Left forelimb (tissue), 1 donor: ENCODE measurements around the gene SRMS.

Source experiments
- DNase-seq: peaks from one replicate; pipeline ENCODE4 v3.0.0-alpha.2; 2018; ENCODE audit warnings: low spot score

Gene SRMS

DNA sequence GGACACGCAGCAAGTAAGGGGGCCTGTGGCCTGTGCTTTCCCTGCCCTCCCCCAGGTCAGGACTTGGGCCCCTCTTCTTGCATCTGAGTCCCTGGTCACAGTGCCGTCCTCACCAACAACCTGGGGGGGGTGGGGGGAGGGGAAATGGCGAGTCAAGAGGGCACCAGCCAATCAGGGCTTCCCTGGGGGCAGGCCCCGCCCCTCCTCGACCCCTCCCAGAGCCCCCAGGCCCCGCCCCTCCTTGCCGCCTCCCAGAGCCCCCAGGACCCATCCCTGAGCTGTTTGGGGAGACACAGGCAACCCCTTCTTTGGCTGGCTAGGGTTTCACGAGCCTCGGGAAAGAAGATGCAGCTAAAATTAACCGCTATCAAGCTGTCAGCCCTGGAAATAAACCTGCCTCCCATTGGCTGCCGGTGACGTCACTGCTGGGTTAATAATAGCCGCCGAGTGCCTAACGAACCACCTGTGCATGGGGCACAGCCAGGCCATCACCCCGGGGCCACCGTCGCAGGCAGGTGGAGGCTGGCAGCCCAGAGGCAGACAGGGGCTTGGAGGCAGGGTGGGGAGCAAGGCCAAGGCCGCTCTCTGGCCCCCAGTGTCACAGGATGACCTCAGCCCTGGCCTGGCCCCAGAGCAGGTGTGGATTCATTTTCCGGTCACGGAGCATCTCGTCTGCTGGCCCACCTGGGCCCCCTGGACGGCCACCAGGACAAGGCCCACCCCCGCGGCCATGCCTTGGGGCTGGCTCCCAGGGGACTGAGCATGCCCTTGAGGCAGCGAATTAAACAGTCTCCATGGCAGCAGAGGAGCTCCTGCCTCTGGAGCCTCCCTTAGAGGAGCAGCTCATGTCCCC, 45.5 kb downstream of the SRMS start:
- no peak for DNase-seq

DNA sequence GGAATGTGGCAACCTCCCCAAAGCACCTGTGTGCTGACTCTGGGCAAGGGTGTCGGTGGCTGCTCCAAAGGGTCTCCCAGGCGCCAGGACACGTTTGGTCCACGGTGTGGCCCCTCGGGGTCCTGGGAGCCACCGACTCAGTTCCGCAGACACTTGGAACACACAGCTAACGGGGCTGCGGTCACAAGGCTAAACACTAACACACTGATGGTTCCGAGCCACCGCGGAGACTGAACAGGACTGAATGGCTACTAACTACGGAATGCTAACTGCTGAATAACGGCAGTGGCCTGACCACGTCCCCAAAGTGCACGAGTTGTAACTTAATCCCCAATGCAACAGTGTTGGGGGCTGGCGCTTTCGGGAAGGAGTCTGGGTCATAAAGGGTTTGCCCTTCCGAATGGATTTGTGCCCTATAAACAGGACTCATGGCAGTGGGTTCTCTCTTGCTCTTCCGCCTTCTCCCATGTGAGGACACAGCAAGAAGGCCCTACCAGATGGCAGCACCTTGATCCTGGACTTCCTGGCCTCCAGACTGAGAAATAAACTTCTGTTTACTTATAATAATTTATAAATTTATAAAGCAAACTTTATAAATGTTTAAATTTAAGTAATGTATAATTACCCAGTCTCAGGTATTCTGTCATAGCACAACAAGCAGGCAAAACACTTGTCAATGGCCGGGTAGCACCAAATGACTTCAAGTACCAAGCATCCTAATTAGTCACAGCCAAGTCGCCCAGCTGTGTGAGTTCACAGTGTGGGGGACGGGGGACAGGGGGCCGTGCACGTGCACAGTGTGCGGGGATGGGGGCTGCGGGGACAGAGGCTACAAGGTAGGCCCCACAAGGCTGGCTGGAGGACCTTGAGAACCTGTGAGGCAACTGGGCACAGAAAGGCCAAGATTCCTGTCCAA, 46.4 kb downstream of the SRMS start:
- no peak for DNase-seq

DNA sequence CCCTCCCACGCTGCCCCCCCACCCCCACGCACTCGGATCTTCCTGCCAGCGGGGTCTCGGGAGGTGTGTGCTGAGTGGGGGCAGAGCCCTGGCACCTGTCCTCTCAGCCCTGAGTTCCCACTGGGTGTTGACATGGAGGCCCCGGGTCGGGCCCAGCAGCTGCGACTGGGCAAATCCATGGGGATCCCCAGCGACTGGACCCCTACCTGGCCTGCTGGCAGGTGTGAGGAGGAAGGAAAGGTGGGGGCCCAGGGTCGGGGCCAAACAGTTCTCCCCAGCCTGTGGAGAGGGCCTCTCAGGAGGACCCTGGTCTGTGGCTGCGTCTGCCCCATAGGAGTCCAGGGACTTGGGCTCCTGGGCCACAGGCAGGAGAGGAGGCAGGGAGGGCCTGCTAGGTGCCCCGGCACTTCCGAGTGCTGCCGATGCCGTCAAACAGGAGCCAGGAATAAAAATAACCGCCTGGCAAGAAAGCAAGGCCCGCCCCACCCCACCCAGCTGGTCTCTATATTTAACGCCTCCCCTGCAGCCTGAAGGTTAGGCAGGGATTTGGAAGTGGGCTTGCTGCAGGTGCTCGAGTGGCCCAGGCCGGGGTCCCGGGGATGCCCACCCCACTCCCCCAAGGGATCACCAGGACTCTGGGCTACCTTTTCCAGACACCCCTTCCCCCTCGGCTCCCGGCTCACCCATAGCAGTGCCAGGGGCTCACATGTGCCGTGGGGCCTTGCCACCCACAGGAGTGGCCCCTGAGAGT, 47.2 kb downstream of the SRMS start:
- no peak for DNase-seq

DNA sequence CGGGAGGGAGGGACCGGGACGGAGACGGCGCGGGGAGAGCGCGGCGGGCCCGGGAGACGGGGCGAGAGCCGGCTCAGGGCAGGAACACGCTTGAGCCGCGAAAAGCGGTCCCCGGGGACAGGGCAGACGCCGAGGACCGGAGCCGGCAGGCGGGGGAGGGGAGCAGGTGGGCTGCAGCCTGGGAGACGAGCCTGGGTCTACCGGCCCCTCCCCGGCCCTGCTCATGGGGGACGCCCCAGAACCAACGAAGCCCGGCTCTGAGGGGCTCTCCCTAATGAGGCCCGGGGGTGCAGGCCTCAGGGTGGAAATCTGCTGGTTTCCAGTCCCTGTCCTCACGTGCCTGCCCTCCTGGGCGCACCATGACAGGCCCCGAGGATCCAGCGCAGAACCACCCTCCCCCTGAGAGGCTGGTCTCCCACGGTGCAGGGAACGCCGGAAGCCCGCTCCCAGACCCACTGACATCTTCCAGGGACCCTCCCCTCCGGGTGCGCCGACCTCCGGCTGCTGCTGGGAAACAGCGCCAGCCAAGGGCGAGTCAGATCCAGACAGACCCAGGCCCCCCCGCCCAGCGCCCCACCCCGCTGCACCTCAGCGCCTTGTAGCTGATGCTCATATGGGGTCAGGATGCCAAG, 48.1 kb downstream of the SRMS start:
- DNase-seq: no peak

DNA sequence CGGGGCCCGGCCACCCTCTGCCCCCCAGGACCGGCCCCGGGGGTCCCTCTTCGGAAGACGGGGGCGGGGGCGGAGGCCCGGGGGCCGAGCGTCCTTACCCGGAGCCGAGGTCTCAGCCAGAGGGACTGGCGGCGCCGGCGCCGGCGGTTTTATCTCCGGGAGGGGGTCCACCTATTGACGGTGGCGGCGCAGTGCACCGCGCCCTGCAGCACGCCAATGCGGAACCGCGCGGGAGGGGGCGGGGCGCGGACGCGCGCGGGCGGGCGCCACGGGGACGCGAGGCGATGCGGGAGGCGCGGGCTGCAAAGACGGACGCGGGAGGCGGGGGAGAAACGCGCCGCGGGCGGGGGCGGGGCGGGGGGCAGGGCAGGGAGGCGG, 48.6 kb downstream of the SRMS start, which contains the start of gene EEF1A2:
EEF1A2 (minus strand) TSS at position 124 of the 378 bp plus-strand sequence. CDS start 1,320 bp downstream, outside the sequence.
- DNase-seq: no peak

DNA sequence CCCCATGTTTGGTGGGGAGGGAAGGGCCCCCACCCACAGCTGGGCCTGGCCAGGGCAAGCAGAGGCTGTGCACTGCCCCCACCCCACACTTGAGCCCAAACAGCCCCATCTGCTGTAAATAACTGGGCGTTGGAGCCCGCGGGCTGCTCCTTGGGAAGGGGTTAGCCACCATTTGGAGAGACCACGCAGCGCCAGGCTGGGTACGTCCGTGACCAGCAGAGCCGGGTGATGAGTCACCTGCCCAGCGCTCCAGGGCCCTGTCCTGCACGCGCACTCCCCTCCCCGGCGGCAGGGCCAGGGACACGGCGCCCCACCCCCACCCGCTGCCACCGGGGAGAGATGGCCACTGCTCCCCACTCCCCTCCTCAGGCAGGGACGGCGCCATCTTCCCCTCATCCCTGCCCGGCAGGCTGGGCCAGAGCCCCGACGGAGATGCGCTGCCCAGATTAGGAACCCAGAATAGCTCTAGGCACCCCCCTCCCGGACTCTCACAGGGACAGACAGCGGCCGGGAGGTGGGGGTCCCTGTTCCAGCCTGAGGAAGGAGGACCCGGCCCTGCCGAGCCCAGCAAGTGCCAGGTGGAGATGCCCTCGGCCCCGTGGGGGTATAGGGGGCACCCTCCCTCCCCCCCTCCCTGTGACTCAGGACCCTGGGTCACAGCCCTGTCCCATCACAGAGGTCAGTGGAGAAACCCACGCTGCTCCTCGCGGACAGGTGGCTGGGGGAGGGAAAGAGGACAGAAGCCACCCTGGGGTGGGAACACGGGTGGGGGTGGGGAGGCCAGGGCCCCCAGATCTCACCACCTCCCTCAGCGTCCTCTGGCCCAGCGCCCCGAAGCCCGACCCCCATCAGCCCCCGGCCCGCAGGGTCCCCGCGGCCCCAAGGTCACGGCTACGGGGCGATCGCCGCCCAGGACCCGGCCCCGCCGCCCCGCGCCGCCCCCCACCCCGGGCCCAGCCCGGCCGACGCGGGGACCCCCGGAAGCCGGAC, 49.3 kb downstream of the SRMS start:
- no peak for DNase-seq

DNA sequence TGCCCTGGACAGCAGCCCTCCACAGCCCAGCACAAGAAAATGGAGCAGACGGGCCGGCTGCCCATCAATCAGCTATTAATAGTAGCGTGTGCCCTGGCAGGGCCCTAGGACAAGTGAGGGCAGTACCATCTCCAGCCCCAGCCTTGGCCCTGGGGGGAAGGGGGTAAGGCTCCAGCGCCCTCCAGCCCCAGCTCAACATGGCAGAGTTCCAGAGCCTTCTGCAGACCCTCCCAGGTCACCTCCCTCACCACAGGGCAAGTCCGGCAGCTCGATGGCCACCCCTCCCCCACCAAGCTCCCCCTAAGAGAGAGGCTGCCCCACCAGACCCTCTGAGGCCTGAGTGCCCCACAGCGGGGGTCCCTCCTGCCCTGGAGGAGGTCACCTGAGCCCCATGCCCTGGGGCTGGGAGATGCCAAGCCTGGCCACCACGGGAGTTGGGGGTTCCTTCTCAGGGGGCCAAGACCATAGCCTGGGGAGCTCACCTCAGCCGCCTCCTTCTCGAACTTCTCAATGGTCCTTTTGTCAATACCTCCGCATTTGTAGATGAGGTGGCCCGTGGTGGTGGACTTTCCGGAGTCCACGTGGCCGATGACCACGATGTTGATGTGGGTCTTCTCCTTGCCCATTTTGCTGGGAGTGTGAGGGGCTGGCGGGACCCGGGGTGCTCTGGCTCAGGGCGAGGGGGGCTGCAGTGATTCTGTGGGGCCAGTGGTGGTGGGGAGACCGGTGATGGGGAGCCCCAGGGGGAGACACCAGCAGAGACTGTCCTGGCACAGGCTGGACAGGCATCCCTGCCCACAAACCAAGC, 50.2 kb downstream of the SRMS start:
- DNase-seq: no peak

DNA sequence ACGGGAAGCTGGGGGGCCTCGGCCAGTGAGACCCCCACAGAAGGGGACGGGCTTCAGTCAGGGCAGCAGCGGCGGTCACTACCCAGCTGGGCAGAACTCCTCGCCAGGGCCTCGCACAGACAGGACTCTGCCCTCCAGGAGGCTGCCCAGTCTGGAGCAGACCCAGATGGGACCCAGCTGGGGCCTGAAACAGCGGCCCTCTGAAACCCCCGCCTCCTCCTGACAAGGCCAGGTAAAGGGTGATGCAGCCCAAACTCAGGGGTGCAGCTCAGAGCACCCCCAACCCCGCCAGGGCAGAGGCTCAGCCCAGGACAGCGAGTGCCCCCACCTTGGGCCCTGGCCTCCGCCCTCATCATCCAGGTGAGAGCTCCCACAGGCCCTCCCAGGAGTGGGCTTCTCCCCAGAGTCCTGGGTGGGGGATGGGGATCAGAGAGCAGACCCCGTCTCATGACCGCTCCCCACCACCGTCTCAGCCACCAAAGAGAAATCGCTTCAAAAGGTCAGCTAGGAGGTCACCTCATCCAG, 50.9 kb downstream of the SRMS start:
- no peak for DNase-seq

DNA sequence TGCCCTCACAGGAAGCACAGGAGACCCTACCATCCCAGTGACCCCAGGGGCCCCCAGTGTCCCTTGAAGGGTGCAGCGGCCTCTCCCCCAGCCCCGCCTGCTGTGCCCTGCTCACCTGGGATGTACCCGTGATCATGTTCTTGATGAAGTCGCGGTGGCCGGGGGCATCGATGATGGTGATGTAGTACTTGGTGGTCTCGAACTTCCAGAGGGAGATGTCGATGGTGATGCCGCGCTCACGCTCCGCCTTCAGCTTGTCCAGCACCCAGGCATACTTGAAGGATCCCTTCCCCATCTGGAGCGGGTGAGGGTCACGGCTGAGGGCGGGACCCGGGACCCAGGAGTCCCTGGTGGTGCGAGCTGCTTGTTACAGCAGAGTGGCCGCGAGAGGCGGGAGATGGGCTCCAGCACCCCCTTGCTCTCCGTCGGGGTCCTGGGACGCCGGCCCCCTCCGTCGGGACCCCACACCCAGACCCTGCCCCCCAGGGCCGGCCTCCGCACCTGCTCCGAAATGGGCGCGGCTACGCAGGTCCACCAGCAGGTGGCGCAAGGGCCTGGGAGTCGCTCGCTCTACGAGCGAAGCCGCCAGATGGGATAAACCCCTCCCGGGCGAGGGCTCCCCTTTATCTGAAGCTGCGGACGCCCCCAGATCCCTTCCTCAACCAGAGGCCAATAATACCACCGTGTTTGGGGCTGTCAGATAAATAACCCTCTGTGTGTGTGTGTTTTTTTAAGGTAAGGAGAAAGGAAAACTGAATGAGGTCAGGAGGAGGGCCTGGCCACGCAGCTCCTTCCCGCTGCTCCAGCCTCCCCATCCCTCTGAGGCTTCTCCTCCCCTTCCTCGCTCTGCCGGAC, 51.6 kb downstream of the SRMS start:
- DNase-seq: no peak

DNA sequence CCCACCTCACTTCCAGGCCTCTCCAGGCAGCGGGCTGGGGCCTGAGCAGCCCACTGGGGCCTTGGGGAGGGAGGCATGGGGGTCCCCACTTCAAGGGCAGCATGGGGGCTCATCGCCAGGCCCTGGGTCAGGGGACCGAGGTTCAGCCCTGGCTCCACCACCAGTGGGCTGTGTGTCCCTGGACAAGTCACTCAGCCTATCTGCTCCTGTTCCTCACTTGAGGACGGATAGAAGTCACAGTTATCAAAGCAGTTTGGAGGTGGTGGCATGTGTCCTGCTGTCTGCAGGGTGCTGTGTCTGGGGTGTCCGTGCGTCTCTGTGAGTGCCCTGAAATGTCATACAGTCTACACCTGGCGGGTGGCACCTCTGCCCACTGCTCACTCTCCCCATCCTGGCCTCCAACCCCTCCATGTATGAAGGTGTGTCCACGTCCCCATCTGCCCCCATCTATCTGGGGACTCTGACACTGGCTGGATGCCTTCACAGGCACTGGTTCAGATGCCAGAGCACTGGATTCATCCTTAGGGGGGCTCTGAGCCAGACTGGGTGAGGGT, 52.3 kb downstream of the SRMS start:
- no peak for DNase-seq

DNA sequence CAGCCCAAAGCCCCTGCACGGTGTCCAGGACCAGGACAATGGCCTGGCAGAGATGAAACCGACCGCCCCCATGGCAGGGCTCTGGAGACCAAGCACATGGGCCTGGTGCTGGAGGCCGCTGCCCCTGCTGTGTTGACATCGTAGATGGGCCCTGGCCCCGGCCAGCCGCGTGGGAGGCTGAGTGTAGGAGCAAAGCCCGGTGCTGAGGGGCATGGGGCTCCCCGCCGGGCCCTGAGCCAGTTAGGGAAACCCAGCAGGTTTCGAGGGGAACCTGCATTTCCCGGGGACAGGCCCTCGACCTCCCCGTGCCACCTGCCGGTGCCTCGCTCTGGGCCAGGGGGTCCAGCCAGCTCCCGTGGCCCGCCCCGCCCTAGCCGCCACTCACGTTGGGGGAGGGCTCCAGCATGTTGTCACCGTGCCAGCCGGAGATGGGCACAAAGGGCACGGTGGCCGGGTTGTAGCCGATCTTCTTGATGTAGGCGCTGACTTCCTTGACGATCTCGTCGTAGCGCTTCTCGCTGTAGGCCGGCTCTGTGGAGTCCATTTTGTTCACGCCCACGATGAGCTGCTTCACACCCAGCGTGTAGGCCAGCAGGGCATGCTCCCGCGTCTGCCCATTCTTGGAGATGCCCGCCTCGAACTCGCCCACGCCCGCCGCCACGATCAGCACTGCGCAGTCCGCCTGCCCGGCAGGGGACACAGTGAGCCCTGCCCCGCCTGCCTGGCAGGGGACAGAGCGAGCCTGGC, 53.0 kb downstream of the SRMS start:
- no peak for DNase-seq

DNA sequence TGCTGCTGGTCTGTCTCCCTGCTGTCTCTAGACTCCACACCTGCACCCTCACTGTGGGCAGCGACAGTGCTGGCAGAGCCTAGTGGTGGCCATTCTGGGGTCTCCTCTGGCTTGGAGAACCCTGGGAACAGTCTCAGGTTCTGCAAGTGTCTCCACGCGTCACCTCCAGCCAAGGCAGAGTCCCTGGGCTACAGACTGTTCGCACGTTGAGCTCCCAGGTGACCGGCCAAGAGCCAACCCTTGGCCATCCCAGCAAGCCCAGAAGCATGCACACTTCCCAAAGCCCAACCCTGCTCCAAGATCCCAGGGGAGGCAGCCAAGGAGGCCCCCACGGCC, 53.5 kb downstream of the SRMS start:
- DNase-seq: no peak

DNA sequence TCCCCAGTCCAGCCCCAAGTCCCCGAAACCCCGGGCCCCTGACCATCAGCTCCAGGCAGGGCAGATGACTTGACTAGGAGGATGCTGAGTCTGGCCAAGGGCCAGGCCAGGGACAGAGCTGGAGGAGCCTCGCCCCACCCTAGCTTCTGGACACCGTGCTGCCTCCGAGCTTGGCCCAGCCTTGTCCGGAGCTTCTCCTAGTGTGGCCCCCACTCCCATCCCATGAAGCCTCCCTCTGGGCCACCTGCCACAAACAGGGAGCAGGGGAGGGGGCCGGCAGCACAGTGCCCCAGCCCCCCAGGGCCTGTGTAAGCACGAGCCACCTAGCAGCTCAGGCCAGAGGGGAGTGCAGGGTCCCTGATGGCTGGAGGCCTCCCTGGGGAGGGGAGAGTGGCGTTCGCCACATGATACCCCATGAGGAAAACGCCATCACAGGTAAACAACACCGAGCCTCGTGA, 54.0 kb downstream of the SRMS start:
- no peak for DNase-seq

DNA sequence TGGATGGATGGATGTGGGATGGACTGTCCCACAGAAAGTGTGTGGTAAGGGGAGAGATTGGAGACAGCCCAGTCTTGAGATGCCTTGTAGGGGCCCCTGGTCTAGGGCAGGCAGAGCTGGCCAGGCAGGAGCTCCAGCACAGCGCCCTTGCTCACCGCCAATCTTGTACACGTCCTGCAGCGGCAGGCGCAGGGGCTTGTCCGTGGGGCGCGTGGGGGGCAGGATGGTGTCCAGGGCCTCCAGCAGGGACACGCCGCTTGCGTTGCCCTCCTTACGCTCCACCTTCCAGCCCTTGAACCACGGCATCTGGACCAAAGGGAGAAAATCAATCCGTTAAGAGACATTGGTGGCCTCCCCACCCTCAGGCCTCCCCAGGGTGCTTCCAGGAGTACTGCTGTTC, 54.6 kb downstream of the SRMS start:
- no peak for DNase-seq

DNA sequence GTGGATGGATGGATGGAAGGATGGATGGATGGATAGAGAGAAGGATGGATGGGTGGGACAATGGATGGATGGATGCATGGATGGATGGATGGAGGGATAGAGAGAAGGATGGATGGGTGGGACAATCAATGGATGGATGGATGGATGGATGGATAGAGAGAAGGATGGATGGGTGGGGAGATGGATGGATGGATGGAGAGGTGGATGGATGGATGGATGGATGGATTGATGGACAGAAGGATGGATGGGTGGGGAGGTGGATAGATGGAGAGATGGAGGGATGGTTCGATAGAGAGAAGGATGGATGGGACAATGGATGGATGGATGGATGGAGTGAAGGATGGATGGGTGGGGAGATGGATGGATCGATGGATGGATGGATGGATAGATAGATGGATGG, 55.0 kb downstream of the SRMS start:
- DNase-seq: no peak

DNA sequence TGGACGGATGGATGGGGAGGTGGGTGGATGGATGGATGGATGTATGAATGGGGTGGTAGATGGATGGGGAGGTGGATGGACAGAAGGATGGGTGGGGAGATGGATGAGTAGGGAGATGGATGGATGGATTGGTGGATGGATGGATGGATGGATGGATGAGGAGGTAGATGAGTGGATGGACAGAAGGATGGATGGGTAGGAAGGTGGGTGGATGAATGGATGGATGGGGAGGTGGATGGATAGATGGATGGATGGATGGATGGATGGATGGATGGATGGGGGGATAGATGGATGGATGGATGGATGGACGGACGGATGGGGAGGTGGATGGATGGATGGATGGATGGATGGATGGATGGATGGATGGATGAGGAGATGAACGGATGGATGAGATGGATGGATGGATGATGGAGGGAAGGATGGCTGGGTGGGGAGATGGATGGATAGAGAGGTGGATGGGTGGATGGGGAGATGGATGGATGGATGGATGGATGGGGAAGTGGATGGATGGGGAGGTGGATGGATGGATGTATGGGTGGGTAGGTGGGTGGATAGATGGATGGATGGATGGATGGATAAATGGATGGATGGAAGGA, 55.8 kb downstream of the SRMS start:
- no peak for DNase-seq

DNA sequence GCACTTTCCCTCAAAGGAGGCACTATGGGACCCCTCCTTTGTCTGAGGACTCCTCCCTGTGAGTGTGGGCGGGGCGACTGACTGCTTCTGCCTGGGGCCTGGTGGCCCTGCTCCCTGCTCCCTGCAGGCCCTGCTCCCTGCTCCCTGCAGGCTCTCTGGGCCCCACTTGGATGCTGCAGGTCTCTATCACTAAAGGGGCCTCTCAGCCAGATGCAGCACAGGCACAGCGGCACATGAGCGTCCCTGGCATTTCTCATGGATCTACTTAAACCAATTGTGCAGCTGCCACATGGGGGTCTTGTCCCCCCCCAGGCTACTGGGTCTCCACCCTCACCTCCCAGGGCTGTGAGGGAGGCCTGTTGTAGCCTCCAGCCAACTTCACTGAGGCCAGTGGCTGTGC, 56.5 kb downstream of the SRMS start:
- no peak for DNase-seq
